AG04450 (cell line): ENCODE measurements around the gene CDH13. TPM values are rescaled to one million over a fixed set of nuclear protein-coding genes. Genes with fewer than 3 reads are reported as not detected.

ENCODE experiments used
- CTCF ChIA-PET: fragments of 300-600, 350-600 bp; formaldehyde crosslinking; extraction: SDS; loops from one replicate; lab custom pipeline; 2022; ENCODE audit warnings: antibody characterized with exemption, inconsistent platforms; lab: Charles Lee
- POLR2A ChIA-PET: fragments of 350-600 bp; formaldehyde crosslinking; extraction: SDS; loops from one replicate; lab custom pipeline; 2021; ENCODE audit warnings: antibody characterized with exemption, inconsistent platforms; lab: Yijun Ruan, JAX
- DNase-seq: peaks from one replicate; pipeline ENCODE4 v3.0.0-alpha.2; 2011; ENCODE audit warnings: low read depth, low spot score
- H3K27ac ChIP-seq: one replicate; pipeline ENCODE4 v1.5.1; 2012; ENCODE audit warnings: low read depth, low read length, control low read depth
- H3K27me3 ChIP-seq: one replicate; pipeline ENCODE4 v1.6.0; 2012; ENCODE audit warnings: low read length; ENCODE audit not compliant: control insufficient read depth, insufficient read depth
- H3K4me3 ChIP-seq: 2 replicates; pipeline ENCODE4 v1.5.1; 2011; ENCODE audit warnings: mild to moderate bottlenecking, low read depth, low read length, control low read depth
- H3K9me3 ChIP-seq: 2 replicates; pipeline ENCODE4 v1.5.1; 2012; ENCODE audit warnings: low read length; ENCODE audit not compliant: control insufficient read depth, insufficient read depth
- polyA plus RNA-seq: library from polyadenylated mRNA; depleted of rRNA; stranded (reverse); fragments of >200 nt; gene quantifications from 2 replicates; pipeline ENCODE4 v1.2.3, GENCODE V29; 2011
- TF ChIP-seq, protein P1 (sequence below): IDR thresholded peaks from 2 replicates; pipeline ENCODE4 v1.5.1; 2011; ENCODE audit warnings: low read depth, low read length, control low read depth, inconsistent platforms

Gene CDH13
- polyA plus RNA-seq, 1 experiment = 55.0 TPM

DNA sequence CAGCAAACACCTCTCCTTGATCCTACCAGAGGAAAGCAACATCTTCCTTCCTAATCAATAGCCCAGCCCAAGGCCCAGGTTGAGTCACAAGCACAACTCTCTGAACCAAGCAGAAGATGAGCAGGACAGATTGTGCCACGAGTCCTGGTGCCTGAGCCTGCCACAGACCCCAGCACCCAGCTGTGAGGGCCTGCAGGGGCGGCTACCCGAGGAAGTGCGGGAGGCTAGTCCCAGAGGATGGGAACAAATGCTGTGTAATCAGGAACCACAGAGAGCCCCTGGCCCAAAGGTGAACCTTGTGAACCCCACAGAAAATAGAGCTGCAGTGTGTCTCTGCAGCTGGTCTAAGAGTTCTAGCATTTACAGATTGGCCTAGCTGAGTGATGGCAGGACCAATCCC is 1054.2 kb downstream of the CDH13 start:
- ChIA-PET CTCF (no interaction called here), POLR2A (no interaction called here)
- H3K4me3 ChIP-seq = no peak overlapping the region
- H3K9me3 ChIP-seq = no peaks in the 10 kb centered on the region
- H3K27me3 ChIP-seq = peaks cover 7% of the 10 kb centered on the region
- no peak for DNase-seq
- no peak overlapping the region for H3K27ac ChIP-seq
- TF ChIP-seq, protein P1, sequence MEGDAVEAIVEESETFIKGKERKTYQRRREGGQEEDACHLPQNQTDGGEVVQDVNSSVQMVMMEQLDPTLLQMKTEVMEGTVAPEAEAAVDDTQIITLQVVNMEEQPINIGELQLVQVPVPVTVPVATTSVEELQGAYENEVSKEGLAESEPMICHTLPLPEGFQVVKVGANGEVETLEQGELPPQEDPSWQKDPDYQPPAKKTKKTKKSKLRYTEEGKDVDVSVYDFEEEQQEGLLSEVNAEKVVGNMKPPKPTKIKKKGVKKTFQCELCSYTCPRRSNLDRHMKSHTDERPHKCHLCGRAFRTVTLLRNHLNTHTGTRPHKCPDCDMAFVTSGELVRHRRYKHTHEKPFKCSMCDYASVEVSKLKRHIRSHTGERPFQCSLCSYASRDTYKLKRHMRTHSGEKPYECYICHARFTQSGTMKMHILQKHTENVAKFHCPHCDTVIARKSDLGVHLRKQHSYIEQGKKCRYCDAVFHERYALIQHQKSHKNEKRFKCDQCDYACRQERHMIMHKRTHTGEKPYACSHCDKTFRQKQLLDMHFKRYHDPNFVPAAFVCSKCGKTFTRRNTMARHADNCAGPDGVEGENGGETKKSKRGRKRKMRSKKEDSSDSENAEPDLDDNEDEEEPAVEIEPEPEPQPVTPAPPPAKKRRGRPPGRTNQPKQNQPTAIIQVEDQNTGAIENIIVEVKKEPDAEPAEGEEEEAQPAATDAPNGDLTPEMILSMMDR = no peak

DNA sequence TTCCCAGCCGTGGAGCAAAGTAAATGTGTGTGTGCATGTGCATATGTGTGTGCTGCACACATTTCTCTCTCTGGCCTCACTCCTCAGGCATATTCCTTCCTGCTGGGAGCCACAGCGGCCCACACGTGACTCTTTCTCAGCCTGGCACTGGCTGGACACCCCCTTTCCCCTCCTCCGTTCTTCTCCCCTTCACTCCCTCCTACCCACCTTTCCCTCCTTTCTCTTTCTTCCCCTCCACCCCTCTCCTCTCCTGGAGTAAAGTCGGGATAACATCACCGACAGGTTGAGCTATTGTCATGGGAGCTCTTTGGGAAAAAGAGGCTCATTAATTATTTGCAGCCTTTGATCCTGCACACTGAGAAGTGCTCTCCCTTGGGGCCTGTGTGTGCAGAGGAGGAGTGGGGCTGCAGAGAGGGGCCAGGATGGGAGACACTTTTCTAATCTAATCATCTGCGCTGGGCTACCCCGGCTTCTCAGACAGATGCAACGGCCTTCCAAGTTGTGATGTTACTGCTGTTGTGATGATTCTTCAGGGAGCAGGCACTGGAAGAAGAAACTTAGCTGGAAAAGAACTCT is 1054.7 kb downstream of the CDH13 start:
- H3K27ac ChIP-seq = no peak overlapping the region
- H3K27me3 ChIP-seq = peaks cover 7% of the 10 kb centered on the region
- TF ChIP-seq, protein P1 = no peak
- no peaks in the 10 kb centered on the region for H3K9me3 ChIP-seq
- no peak overlapping the region for H3K4me3 ChIP-seq
- no peak for DNase-seq
- CTCF ChIA-PET = no interaction called here
- POLR2A ChIA-PET = no interaction called here

DNA sequence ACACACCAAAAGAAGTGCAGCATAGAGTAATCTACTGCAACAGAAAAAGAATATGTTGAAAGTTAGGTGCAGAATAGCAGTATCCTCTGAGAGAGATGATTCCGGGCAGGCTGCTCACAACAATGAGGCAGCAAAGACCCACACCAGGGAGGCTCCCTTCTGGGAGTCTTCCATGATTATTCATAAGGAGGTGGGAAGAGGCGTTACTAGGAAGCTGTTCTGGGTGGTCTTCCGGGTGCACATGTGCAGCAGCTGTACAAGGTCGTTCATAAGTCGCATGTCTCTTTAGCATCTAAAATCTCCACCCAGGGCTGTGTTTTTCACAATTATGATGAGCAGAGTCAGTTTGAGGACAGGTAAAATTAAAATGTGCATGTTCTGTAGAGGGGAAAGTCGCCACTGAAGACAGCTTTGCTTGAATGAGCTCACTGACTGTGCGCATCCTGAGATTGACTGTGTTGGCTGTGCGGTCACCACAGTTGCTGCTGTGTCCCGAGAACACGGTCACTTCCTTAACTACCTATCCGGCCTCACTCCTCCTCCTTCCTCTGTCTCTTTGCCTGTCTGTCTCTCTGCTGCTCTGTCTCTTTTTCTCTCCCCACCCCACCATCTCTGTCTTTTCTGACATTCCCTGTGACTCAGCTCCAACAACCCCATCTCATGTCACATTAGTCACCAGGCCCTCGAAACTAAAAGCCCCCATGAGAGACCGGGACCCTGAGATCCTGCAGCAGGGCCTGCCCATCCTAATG is 1055.5 kb downstream of the CDH13 start:
- Histone ChIP-seq H3K9me3 (no peaks in the 10 kb centered on the region), H3K4me3 (no peak overlapping the region), H3K27ac (no peak overlapping the region), H3K27me3 (peaks cover 7% of the 10 kb centered on the region)
- ChIA-PET POLR2A (no interaction called here), CTCF (no interaction called here)
- DNase-seq = no peak
- TF ChIP-seq, protein P1 = no peak

DNA sequence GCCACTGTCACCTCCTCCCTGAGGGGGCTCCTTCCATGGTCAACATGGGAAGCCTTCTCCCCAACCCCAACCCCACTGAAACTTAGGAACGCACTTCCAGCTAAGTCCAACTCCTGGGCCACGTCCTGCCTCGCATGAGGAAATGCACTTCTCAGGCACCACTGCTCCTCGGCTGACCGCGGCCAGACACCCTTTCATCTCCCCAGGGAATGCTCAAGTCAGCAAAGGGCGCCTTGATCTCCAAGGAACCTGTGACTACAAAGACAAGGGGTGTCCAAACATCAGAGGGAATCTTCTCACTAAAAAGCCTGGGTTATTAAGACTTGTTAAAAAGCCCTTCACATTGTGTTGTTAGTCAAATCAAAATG is 1056.1 kb downstream of the CDH13 start:
- no peak for DNase-seq
- POLR2A ChIA-PET = no interaction called here
- H3K4me3 ChIP-seq = no peak overlapping the region
- TF ChIP-seq, protein P1 = no peak
- H3K27ac ChIP-seq = no peak overlapping the region
- peaks cover 7% of the 10 kb centered on the region for H3K27me3 ChIP-seq
- CTCF ChIA-PET = no interaction called here
- H3K9me3 ChIP-seq = no peaks in the 10 kb centered on the region

DNA sequence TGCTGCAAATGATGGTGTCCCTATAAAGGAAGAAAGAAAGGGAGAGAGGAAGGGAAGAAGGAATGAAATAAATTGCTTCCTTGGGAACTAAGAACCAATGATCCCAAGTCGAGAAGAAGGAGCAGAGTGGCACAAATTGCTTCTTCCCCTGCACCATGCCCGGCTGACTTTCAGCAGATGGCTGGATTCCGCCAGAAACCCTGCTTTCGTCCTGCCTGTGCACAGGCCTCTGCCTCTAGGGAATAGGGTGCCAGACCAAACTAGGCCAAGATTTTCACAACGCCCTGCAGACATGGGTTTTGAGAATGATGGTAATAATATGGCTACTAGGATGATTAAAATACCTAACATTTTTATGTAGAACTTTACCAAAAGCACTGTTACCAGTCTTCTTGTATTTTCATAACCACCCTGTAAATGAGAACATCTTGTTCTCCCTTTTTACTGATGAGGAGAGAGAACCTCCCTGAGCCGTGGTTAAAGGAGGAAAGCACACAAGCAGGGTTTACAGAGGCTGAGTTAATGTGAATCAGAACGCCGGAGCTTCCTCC is 1058.9 kb downstream of the CDH13 start:
- H3K9me3 ChIP-seq = no peaks in the 10 kb centered on the region
- TF ChIP-seq, protein P1 = no peak
- ChIA-PET POLR2A (no interaction called here), CTCF (no interaction called here)
- DNase-seq = no peak
- H3K4me3 ChIP-seq = no peak overlapping the region
- peaks cover 7% of the 10 kb centered on the region for H3K27me3 ChIP-seq
- H3K27ac ChIP-seq = no peak overlapping the region
